Smooth muscle cell of the pulmonary artery (primary cell): ENCODE data around the gene KIF18A. TPM values are rescaled to one million over a fixed set of nuclear protein-coding genes. Genes with fewer than 3 reads are reported as not detected.

Source experiments
- total RNA-seq: library from RNA; depleted of rRNA; stranded (reverse); fragments of >200 nt; gene quantifications from 2 replicates; pipeline ENCODE4 v1.2.3, GENCODE V29; 2014

The KIF18A gene
- total RNA-seq, result 3.8 and 6.8 TPM in 2 replicates

GRCh38 chr11:28107750-28108618, at the start of gene KIF18A, which contains the start of gene METTL15:
TSS of gene KIF18A (minus strand) at chr11:28108156. CDS start at chr11:28097947, 10,209 bp downstream.
TSS of gene METTL15 (plus strand) at chr11:28108388. CDS start at chr11:28113335, 4,947 bp downstream.

Other genes starting within 250 kb of the KIF18A start
- gene METTL15, start 232 bp upstream of the KIF18A start, total RNA-seq, result 17.6 and 23.1 TPM in 2 replicates